HepG2 (cell line): ENCODE data around the gene PRKCE. TPM values are rescaled to one million over a fixed set of nuclear protein-coding genes. Genes with fewer than 3 reads are reported as not detected.

Experiments used
- ATAC-seq: fragments of 200-7000 bp; cut with Tn5 transposase; 3 replicates; pipeline ENCODE4 v1.9.1; 2020; ENCODE audit warnings: mild to moderate bottlenecking, moderate library complexity
- BruUV-seq: library from RNA; stranded (reverse); fragments of 400-500 nt; replicated peaks from 2 replicates; lab custom pipeline; 2021; lab: Mats Ljungman, UMichigan
- CTCF ChIA-PET: fragments of 300-600 bp; formaldehyde crosslinking; extraction: SDS; loops from one replicate; lab custom pipeline; 2021; ENCODE audit warnings: low total read pairs, inconsistent platforms, low intra/inter-chr PET ratio; lab: Yijun Ruan, JAX
- POLR2A ChIA-PET: fragments of 350-600 bp; sonication (Branson Sonifier 250); formaldehyde crosslinking; loops from one replicate; lab custom pipeline; 2020; ENCODE audit warnings: antibody characterized with exemption, inconsistent platforms; lab: Yijun Ruan, JAX
- DNase-seq: peaks from one replicate; pipeline ENCODE4 v3.0.0-alpha.2; 2015; ENCODE audit warnings: low spot score
- FAIRE-seq: peaks from 3 replicates; lab custom pipeline; 2011; peaks lifted over from hg19 to GRCh38; lab: Jason Lieb, UNC
- H2AFZ ChIP-seq: one replicate; pipeline ENCODE4 v1.6.1; 2011; ENCODE audit warnings: low read length, inconsistent platforms
- H3K27ac ChIP-seq: fragments of 300-600 bp; 3 replicates; pipeline ENCODE4 v1.8.0; 2011; ENCODE audit warnings: mixed run types, mild to moderate bottlenecking, mixed read lengths, low read length, inconsistent platforms; ENCODE audit not compliant: insufficient read depth; ENCODE audit errors: extremely low read length
- H3K27me3 ChIP-seq, 2 experiments: fragments of 200-600 bp in 1 of 2; 2 replicates in 1 of 2; 3 replicates in 1 of 2; pipeline versions ENCODE4 v1.6.0 to v1.8.0; 2011; ENCODE audit warnings: low read length in 2 of 2, mild to moderate bottlenecking in 2 of 2, moderate library complexity in 2 of 2, inconsistent platforms in 1 of 2; ENCODE audit not compliant: insufficient read depth in 2 of 2, control insufficient read depth in 1 of 2
- H3K36me3 ChIP-seq, 2 experiments: fragments of 200-600 bp in 1 of 2; replicated peaks in 1 of 2; 2 replicates in 1 of 2; 3 replicates in 1 of 2; pipeline versions ENCODE4 v1.5.1 to v1.8.0; 2011; ENCODE audit warnings: low read length in 2 of 2, inconsistent platforms in 1 of 2; ENCODE audit not compliant: insufficient read depth in 2 of 2, control insufficient read depth in 1 of 2
- H3K4me1 ChIP-seq: 2 replicates; pipeline ENCODE4 v1.5.1; 2012; ENCODE audit warnings: low read length, inconsistent platforms; ENCODE audit not compliant: insufficient read depth
- H3K4me2 ChIP-seq: 2 replicates; pipeline ENCODE4 v1.6.0; 2011; ENCODE audit warnings: low read depth, low read length, inconsistent platforms
- H3K4me3 ChIP-seq, 3 experiments: fragments of 200-600 bp in 1 of 3; sonication (generic), shearing (Covaris generic) in 1 of 3; replicated peaks in 1 of 3; 2 replicates each; pipeline ENCODE4 v1.5.1; 2011 to 2016; ENCODE audit warnings: low read length in 3 of 3, inconsistent platforms in 2 of 3, low read depth in 2 of 3, mild to moderate bottlenecking in 2 of 3, control low read depth in 1 of 3, mixed read lengths in 1 of 3; ENCODE audit not compliant: insufficient read depth in 1 of 3
- H3K79me2 ChIP-seq: one replicate; pipeline ENCODE4 v1.6.1; 2011; ENCODE audit warnings: low read length, inconsistent platforms; ENCODE audit not compliant: insufficient read depth
- H3K9ac ChIP-seq: 2 replicates; pipeline ENCODE4 v1.6.0; 2011; ENCODE audit warnings: mild to moderate bottlenecking, low read depth, low read length, inconsistent platforms; ENCODE audit not compliant: insufficient read depth
- H3K9me3 ChIP-seq: 2 replicates; pipeline ENCODE4 v1.5.1; 2012; ENCODE audit warnings: mild to moderate bottlenecking, low read length
- H4K20me1 ChIP-seq: 2 replicates; pipeline ENCODE4 v1.6.0; 2011; ENCODE audit warnings: inconsistent platforms, mild to moderate bottlenecking, low read length, moderate library complexity; ENCODE audit not compliant: insufficient read depth
- EED ChIP-seq: sonication (generic); formaldehyde crosslinking; IDR thresholded peaks from 2 replicates; pipeline ENCODE4 v1.5.0; 2020; ENCODE audit warnings: mild to moderate bottlenecking, missing genetic modification reagents
- IRF2 ChIP-seq: IDR thresholded peaks from 2 replicates; pipeline ENCODE4 v1.6.1; 2018; ENCODE audit warnings: missing genetic modification reagents, missing compliant biosample characterization
- ISL2 ChIP-seq: sonication (generic); formaldehyde crosslinking; IDR thresholded peaks from 2 replicates; pipeline ENCODE4 v1.5.0; 2020; ENCODE audit warnings: missing genetic modification reagents
- KDM2A ChIP-seq: sonication (generic); formaldehyde crosslinking; IDR thresholded peaks from 2 replicates; pipeline ENCODE4 v1.4.0; 2020; ENCODE audit warnings: low read depth, missing genetic modification reagents, borderline replicate concordance
- NFE2L2 ChIP-seq: fragments of 150-350 bp; IDR thresholded peaks from 2 replicates; pipeline ENCODE4 v1.6.1; 2014; ENCODE audit warnings: low read length
- NKX3-1 ChIP-seq: sonication (generic); formaldehyde crosslinking; IDR thresholded peaks from 2 replicates; pipeline ENCODE4 v1.5.0; 2020; ENCODE audit warnings: missing genetic modification reagents
- PHB2 ChIP-seq: fragments of 450-650 bp; IDR thresholded peaks from 2 replicates; pipeline ENCODE4 v1.6.1; 2018; ENCODE audit not compliant: partially characterized antibody
- SIX1 ChIP-seq: sonication (generic); formaldehyde crosslinking; IDR thresholded peaks from 2 replicates; pipeline ENCODE4 v1.4.0; 2020; ENCODE audit warnings: missing genetic modification reagents, borderline replicate concordance
- SMAD1 ChIP-seq: sonication (generic); formaldehyde crosslinking; IDR thresholded peaks from 2 replicates; pipeline ENCODE4 v1.4.0; 2020; ENCODE audit warnings: missing genetic modification reagents, low read depth, mild to moderate bottlenecking, borderline replicate concordance
- ZKSCAN5 ChIP-seq: sonication (generic); formaldehyde crosslinking; IDR thresholded peaks from 2 replicates; pipeline ENCODE4 v1.5.1; 2020; ENCODE audit warnings: mild to moderate bottlenecking, missing genetic modification reagents
- ZNF496 ChIP-seq: sonication (generic); formaldehyde crosslinking; IDR thresholded peaks from 2 replicates; pipeline ENCODE4 v1.8.1; 2023; ENCODE audit warnings: mild to moderate bottlenecking, moderate library complexity, missing genetic modification reagents; ENCODE audit not compliant: insufficient replicate concordance
- ZNF775 ChIP-seq: sonication (generic); formaldehyde crosslinking; IDR thresholded peaks from 2 replicates; pipeline ENCODE4 v1.4.0; 2020; ENCODE audit warnings: missing genetic modification reagents, mild to moderate bottlenecking, moderate library complexity, borderline replicate concordance
- WGBS: methylation state at CpG from one replicate; pipeline ENCODE4 v1.1.6; 2017; ENCODE audit warnings: low lambda C conversion rate; 5-methylcytosine and 5-hydroxymethylcytosine counted together
- in situ Hi-C: cut with HindIII; loops from 2 replicates; pipeline ENCODE4 v1.10.0; 2017; ENCODE audit warnings: low pct_unique_long_range_greater_than_20kb; ENCODE audit not compliant: extremely low pct_ligation_motif_present
- intact Hi-C: fragments of 100-400 bp; cut with micrococcal nuclease; formaldehyde crosslinking; loops from one replicate; pipeline ENCODE4 v1.10.0; 2022; ENCODE audit not compliant: unreplicated experiment
- polyA plus RNA-seq, 8 experiments: library from polyadenylated mRNA; depleted of rRNA in 3 of 8; stranded (reverse) in 7 of 8; unstranded in 1 of 8; fragments of >200 nt; fragmentation: Illumina TruSeq in 4 of 8; extraction: Trizol in 4 of 8; gene quantifications; 2 replicates each; pipeline versions ENCODE4 v1.2.1 to v1.2.3, GENCODE V29; 2011 to 2016; ENCODE audit warnings: low read depth in 4 of 8, missing spikeins in 1 of 8, mixed read lengths in 1 of 8; ENCODE audit not compliant: insufficient read depth in 1 of 8
- total RNA-seq, 5 experiments: library from RNA; depleted of rRNA; stranded (reverse); fragments of >200 nt; fragmentation: Illumina TruSeq; extraction: Trizol; gene quantifications; 2 replicates each; pipeline ENCODE4 v1.2.3, GENCODE V29; 2016; ENCODE audit warnings: low read depth in 1 of 5
- TF ChIP-seq, protein P1 (sequence below): sonication (generic); formaldehyde crosslinking; IDR thresholded peaks from 2 replicates; pipeline ENCODE4 v1.5.0; 2020; ENCODE audit warnings: missing genetic modification reagents, mild to moderate bottlenecking, borderline replicate concordance
- TF ChIP-seq, protein P2 (sequence below), 2 experiments: IDR thresholded peaks; 2 replicates each; pipeline ENCODE4 v1.6.1; 2011 to 2012; ENCODE audit warnings: low read length in 2 of 2, borderline replicate concordance in 1 of 2, low read depth in 1 of 2, mild to moderate bottlenecking in 1 of 2, moderate library complexity in 1 of 2
- TF ChIP-seq, protein P3 (sequence below): sonication (generic); formaldehyde crosslinking; IDR thresholded peaks from 2 replicates; pipeline ENCODE4 v1.4.0; 2020; ENCODE audit warnings: mild to moderate bottlenecking, missing genetic modification reagents
- TF ChIP-seq, protein P4 (sequence below): sonication (generic); formaldehyde crosslinking; IDR thresholded peaks from 2 replicates; pipeline ENCODE4 v1.8.0; 2022; ENCODE audit warnings: missing genetic modification reagents, low read depth, mild to moderate bottlenecking, borderline replicate concordance
- TF ChIP-seq, protein P5 (sequence below): sonication (generic); formaldehyde crosslinking; IDR thresholded peaks from 2 replicates; pipeline ENCODE4 v1.8.1; 2023; ENCODE audit warnings: mild to moderate bottlenecking, missing genetic modification reagents, borderline replicate concordance
- TF ChIP-seq, protein P6 (sequence below): sonication (generic); formaldehyde crosslinking; IDR thresholded peaks from 2 replicates; pipeline ENCODE4 v1.4.0; 2020; ENCODE audit warnings: missing genetic modification reagents

The PRKCE gene
- total and polyA plus RNA-seq, 2 of the 13 experiments (the other 11 are each of a cell fraction or from before 2014, with no cell fraction given), result 1.0 to 3.9 TPM

DNA sequence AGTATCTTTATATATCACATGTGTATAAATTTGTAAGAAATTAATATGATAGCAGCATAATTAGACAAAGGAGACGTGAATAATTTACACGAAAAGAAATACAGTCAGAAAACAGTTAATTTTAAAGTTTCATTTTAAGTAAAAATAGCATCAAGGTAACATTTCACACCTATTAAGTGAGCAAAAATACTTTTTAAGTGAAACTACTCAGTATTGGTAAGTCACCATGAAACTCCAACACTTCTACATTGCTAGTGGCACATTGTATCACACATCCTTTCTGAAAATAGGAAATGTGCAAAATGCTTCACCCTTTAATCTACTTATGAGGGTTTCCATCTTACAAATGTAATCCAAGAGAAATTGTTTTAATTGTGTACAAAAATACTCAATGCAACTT, 357.8 kb downstream of the PRKCE start:
- CTCF ChIA-PET, result no interaction called here
- Histone ChIP-seq H3K4me2 (no peak overlapping the region), H4K20me1 (no peaks in the 10 kb centered on the region), H3K9ac (no peak overlapping the region), H3K4me1 (peaks cover 11% of the 10 kb centered on the region), H3K4me3 (no peak overlapping the region), H3K36me3 (no peaks in the 10 kb centered on the region), H3K27me3 (no peaks in the 10 kb centered on the region), H3K79me2 (no peaks in the 10 kb centered on the region), H2AFZ (no peak overlapping the region), H3K9me3 (no peaks in the 10 kb centered on the region), H3K27ac (no peak overlapping the region)
- 98% methylated on average over 2 of the region's 2 CpGs for WGBS
- ATAC-seq (no peak), FAIRE-seq (no peak), DNase-seq (no peak)
- in situ Hi-C loops (no loop called here), intact Hi-C loops (no loop called here)
- BruUV-seq, result no TSS peak
- POLR2A ChIA-PET, result no interaction called here
- TF ChIP-seq ISL2 (CRISPR knock-in tag), result no peak
- TF ChIP-seq PHB2, result no peak
- TF ChIP-seq NKX3-1, result no peak
- no peak for TF ChIP-seq ZNF775 (CRISPR knock-in tag)
- TF ChIP-seq, protein P1, sequence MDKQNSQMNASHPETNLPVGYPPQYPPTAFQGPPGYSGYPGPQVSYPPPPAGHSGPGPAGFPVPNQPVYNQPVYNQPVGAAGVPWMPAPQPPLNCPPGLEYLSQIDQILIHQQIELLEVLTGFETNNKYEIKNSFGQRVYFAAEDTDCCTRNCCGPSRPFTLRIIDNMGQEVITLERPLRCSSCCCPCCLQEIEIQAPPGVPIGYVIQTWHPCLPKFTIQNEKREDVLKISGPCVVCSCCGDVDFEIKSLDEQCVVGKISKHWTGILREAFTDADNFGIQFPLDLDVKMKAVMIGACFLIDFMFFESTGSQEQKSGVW (CRISPR knock-in tag), result no peak
- no peak for TF ChIP-seq ZKSCAN5
- TF ChIP-seq KDM2A (CRISPR knock-in tag), result no peak
- no peak for TF ChIP-seq SIX1
- no peak for TF ChIP-seq ZNF496
- TF ChIP-seq NFE2L2, result no peak
- TF ChIP-seq, protein P2, sequence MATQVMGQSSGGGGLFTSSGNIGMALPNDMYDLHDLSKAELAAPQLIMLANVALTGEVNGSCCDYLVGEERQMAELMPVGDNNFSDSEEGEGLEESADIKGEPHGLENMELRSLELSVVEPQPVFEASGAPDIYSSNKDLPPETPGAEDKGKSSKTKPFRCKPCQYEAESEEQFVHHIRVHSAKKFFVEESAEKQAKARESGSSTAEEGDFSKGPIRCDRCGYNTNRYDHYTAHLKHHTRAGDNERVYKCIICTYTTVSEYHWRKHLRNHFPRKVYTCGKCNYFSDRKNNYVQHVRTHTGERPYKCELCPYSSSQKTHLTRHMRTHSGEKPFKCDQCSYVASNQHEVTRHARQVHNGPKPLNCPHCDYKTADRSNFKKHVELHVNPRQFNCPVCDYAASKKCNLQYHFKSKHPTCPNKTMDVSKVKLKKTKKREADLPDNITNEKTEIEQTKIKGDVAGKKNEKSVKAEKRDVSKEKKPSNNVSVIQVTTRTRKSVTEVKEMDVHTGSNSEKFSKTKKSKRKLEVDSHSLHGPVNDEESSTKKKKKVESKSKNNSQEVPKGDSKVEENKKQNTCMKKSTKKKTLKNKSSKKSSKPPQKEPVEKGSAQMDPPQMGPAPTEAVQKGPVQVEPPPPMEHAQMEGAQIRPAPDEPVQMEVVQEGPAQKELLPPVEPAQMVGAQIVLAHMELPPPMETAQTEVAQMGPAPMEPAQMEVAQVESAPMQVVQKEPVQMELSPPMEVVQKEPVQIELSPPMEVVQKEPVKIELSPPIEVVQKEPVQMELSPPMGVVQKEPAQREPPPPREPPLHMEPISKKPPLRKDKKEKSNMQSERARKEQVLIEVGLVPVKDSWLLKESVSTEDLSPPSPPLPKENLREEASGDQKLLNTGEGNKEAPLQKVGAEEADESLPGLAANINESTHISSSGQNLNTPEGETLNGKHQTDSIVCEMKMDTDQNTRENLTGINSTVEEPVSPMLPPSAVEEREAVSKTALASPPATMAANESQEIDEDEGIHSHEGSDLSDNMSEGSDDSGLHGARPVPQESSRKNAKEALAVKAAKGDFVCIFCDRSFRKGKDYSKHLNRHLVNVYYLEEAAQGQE (IDR thresholded peaks at IDR 0.05; ENCODE audit: borderline replicate concordance in 1 of 2, low read depth in 1 of 2, low read length in 2 of 2), result no peak
- TF ChIP-seq, protein P3, sequence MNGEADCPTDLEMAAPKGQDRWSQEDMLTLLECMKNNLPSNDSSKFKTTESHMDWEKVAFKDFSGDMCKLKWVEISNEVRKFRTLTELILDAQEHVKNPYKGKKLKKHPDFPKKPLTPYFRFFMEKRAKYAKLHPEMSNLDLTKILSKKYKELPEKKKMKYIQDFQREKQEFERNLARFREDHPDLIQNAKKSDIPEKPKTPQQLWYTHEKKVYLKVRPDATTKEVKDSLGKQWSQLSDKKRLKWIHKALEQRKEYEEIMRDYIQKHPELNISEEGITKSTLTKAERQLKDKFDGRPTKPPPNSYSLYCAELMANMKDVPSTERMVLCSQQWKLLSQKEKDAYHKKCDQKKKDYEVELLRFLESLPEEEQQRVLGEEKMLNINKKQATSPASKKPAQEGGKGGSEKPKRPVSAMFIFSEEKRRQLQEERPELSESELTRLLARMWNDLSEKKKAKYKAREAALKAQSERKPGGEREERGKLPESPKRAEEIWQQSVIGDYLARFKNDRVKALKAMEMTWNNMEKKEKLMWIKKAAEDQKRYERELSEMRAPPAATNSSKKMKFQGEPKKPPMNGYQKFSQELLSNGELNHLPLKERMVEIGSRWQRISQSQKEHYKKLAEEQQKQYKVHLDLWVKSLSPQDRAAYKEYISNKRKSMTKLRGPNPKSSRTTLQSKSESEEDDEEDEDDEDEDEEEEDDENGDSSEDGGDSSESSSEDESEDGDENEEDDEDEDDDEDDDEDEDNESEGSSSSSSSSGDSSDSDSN, result no peak
- TF ChIP-seq, protein P4, sequence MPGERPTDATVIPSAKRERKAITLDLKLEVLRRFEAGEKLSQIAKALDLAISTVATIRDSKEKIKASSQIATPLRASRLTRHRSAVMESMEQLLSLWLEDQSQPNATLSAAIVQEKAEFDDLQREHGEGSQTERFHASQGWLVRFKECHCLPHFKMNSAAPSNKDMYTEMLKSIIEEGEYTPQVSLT (CRISPR knock-in tag), result no peak
- TF ChIP-seq, protein P5, sequence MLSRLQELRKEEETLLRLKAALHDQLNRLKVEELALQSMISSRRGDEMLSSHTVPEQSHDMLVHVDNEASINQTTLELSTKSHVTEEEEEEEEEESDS (CRISPR knock-in tag), result no peak
- TF ChIP-seq SMAD1 (CRISPR knock-in tag), result no peak
- no peak for TF ChIP-seq IRF2 (CRISPR knock-in tag)
- no peak for TF ChIP-seq EED (CRISPR knock-in tag)
- TF ChIP-seq, protein P6, sequence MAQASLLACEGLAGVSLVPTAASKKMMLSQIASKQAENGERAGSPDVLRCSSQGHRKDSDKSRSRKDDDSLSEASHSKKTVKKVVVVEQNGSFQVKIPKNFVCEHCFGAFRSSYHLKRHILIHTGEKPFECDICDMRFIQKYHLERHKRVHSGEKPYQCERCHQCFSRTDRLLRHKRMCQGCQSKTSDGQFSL (CRISPR knock-in tag), result no peak
